ENCODE data around the gene TMED10.
"Not testable (repeated sequence)": the region's sequence is repeated elsewhere in the genome, so short reads cannot be mapped to it uniquely, and the experiment has no call there.

Gene TMED10

GRCh38 chr14:75156111-75156510 is 20.3 kb downstream of the TMED10 start:
- DNase-seq = no peak

GRCh38 chr14:75155169-75155568 is 21.2 kb downstream of the TMED10 start:
- peak; percentile 50 for DNase-seq

GRCh38 chr14:75153295-75153694 is 23.1 kb downstream of the TMED10 start:
- DNase-seq = no peak

DNA sequence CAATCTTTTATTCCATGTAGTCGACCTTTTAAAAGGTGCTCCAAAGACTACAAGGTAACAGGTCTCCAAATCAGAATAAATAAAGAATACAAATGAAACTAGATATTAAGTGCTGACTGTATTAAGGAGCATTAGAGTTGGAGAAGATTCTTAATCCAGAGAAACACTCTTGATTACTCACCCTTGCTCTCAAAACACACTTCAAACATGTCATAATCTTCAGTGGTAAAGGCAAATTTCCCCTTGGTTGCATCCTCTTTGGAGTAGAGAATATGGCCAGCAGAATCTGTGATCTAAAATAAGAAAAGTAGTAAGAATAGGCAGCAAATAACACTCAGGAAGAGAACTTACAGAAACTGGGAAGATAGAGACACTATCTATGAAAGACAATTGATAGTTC is 24.6 kb downstream of the TMED10 start:
- no peak for DNase-seq

DNA sequence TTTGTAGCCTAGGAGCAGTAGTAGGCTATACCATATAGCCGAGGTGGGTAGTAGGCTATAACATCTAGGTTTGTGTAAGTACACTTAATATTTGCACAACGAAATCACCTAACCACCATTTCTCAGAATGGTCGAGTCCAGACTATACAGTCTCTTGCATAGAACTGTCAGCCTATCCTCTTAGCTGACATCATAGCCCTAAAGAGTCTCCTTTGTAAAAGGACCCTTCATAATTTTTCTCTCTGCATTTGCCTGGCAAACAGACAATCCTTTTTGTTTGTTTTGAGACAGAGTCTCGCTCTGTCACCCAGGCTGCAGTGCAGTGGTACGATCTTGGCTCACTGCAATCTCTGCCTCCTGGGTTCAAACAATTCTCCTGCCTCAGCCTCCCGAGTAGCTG is 25.8 kb downstream of the TMED10 start:
- not testable (repeated sequence) for DNase-seq

GRCh38 chr14:75150150-75150549 is 26.3 kb downstream of the TMED10 start:
- no peak for DNase-seq

GRCh38 chr14:75147423-75148071 is 28.9 kb downstream of the TMED10 start:
- DNase-seq = peak; percentile 30

DNA sequence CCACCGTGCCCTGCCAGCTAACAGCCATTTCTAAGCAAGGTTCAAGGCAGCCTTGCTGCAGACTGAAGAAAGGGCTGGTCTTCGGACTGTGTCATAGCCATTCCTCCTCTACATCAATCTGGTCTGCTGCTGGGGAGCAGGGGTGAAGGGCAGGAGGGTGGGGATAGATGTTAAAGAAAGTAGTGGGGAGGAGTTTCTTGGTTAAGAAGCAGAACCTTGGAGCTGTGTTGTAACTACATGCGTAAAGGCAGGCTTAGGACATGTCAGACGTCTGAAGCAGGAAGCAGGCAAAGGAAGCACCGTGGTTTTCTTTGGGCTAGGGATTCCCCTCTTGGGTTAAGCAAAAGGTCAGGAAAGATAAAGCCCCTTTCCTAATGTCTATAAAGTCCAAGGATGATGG is 31.5 kb downstream of the TMED10 start:
- DNase-seq = no peak

DNA sequence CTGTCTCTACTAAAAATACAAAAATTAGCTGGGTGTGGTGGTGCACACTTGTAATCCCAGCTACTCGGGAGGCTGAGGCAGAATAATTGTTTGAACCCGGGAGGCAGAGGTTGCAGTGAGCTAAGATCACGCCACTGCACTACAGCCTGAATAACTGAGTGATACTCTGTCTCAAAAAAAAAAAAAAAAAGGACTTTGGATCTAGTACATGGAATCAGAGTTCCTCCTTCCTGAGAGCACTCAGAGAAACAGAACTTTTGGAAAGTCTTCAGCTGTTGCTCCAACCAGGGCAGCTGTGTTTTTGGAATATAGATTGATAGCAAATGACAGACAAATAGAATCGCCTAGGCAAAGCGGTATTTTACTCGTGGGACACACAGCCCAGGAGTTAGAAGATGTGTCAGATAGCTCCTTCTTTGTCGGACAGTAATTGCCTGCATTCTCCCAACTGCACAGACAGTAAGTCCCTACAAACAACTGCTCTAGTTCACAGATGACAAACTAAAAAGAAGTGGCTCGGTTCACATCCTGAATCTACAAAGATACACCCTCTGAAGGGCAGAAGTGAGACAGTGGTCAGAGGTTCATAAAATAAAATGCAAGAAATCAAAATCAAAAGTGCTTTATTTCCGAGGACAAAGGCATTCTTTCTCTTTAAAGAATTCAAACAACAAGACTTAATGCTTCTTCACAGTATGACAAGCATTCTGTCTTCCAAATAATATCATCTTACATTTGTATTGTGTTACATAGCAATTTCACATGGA is 32.5 kb downstream of the TMED10 start:
- DNase-seq = no peak

- DNase-seq = no peak
These were observed 33.9 kb downstream of the TMED10 start for GRCh38 chr14:75142494-75142893.

DNA sequence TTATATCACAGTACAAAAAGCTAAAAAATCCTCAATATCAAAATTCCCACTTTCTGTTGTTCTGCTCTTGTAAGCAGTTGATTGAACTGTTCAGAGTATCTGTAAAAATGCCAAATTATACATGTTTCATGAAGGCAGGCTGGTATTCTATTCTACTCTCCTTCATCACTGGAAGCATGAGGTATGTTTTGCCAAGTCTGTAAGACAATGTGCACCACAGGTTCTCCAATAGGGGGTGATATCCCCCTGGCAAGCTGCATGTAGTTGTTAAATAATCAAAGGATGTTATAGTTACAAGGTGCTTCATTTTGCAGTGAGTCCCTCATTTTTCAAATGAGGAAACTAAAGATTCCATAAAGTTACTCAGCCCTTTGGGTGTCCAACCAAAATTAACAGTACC is 34.4 kb downstream of the TMED10 start:
- DNase-seq = peak; percentile 25

- no peak for DNase-seq
These were observed 35.4 kb downstream of the TMED10 start for GRCh38 chr14:75141062-75141461.

- DNase-seq = no peak
These were observed 35.8 kb downstream of the TMED10 start for GRCh38 chr14:75140620-75141019.

- DNase-seq = no peak
These were observed 37.2 kb downstream of the TMED10 start for GRCh38 chr14:75139185-75139584.

DNA sequence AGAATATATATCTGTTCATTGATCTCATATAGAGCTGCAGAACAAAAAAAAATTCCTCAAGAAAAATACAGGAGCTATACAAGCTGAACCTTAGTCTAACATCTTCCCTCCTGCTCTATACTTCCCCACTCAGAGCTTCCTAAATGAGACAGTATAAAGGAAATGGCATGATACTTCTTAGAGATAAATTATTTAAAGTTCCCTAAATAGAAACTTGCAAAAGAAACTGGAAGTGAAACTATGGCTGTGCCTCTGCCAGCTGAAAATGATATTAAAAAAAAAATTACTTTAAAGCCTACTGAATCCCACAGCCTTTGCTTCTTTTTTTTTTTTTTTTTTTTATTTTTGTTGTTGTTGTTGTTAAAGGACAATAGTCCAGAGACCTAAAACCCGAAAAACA is 37.9 kb downstream of the TMED10 start:
- DNase-seq = peak; percentile 16

DNA sequence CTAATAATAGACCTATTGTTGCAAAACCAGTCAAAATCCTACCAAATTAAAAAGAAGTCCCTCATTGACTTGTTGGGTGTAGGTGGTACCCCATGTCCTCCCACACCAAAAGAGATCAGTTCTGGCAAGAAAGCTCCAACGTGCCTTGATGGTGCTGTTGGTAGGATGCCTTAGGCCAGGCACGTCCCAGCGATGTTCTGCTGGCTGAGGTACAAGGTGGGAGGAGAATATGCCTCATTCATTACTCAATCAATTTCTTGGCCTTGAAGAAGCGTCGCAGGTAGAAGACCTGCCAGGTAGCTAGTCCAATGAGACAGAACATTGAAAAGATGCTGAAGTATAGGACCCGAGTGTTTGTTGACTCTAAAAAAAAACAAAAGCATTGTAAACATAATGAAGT is 41.8 kb downstream of the TMED10 start:
- no peak for DNase-seq

DNA sequence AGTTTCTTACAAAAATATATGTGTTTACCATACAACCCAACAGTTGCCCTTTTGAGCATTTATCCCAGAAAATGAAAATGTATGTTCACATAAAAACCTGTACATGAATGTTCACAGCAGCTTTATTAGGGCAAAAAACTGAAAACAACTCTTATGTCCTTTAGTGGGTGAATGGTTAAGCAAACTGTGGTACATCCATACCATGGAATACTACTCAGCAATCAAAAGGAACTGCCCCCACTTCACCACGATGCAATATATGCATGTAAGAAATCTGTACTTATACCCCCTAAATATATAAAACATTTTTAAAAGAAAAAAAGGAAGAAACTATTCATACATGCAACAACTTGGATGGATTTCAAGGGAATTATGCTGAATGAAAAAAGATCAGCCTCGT is 42.8 kb downstream of the TMED10 start:
- DNase-seq = no peak

- peak; percentile 80 for DNase-seq
These were observed 43.9 kb downstream of the TMED10 start for GRCh38 chr14:75132382-75133086.

DNA sequence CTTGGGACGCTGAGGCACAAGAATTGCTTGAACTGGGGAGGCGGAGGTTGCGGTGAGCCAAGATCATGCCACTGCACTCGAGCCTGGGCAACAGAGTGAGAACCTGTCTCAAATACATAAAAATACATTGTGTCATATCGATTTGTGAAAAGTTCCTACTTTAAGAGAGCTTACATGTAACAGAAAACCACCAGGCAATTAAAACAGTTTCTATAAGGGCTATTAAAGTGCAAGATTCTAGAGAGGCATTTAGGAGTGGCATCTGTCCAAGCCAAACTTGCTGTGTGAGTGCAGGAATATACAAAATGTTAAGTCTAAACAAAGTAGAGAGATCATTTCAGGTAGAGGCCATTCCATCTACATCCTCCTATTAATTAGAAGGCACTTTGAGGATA is 47.8 kb downstream of the TMED10 start:
- DNase-seq = no peak

GRCh38 chr14:75127903-75128595 is 48.4 kb downstream of the TMED10 start:
- DNase-seq = no peak

GRCh38 chr14:75127474-75127820 is 49.0 kb downstream of the TMED10 start:
- DNase-seq = not testable (repeated sequence)

GRCh38 chr14:75126679-75127473 is 49.5 kb downstream of the TMED10 start, which contains the start of gene NEK9:
NEK9 (minus strand) TSS chr14:75127048; CDS start chr14:75126921, 127 bp downstream.
- peak; percentile 94 for DNase-seq

All from activated CD4-positive, alpha-beta T cell treated with anti-CD3 and anti-CD28 coated beads, Interleukin-10, Interleukin-2, amounts not matched to agents 100 ng/mL and 50 ng/mL, durations not matched to agents 16 hours and 8 hours (primary cell).